Endothelial cell (in vitro differentiated cells): ENCODE data around the gene CTNNBL1. TPM values are rescaled to one million over a fixed set of nuclear protein-coding genes. Genes with fewer than 3 reads are reported as not detected.

Experiments
- DNase-seq: peaks from one replicate; pipeline ENCODE4 v3.0.0; 2021; ENCODE audit warnings: low spot score
- H3K27ac Mint-ChIP-seq: one replicate; pipeline ENCODE4 v1.8.0; 2021; ENCODE audit warnings: mixed read lengths, inconsistent platforms; ENCODE audit not compliant: unreplicated experiment
- H3K27me3 Mint-ChIP-seq: one replicate; pipeline ENCODE4 v1.8.0; 2021; ENCODE audit warnings: mild to moderate bottlenecking, moderate library complexity, mixed read lengths, inconsistent platforms; ENCODE audit not compliant: unreplicated experiment
- H3K36me3 Mint-ChIP-seq: one replicate; pipeline ENCODE4 v1.8.0; 2021; ENCODE audit warnings: mild to moderate bottlenecking, low read depth, mixed read lengths, inconsistent platforms; ENCODE audit not compliant: unreplicated experiment
- H3K4me1 Mint-ChIP-seq: one replicate; pipeline ENCODE4 v1.8.0; 2021; ENCODE audit warnings: mild to moderate bottlenecking, mixed read lengths, inconsistent platforms; ENCODE audit not compliant: unreplicated experiment
- H3K4me3 Mint-ChIP-seq: one replicate; pipeline ENCODE4 v1.8.0; 2021; ENCODE audit warnings: mild to moderate bottlenecking, mixed read lengths, inconsistent platforms; ENCODE audit not compliant: unreplicated experiment
- H3K9me3 Mint-ChIP-seq: one replicate; pipeline ENCODE4 v1.8.0; 2021; ENCODE audit warnings: mixed read lengths, inconsistent platforms; ENCODE audit not compliant: unreplicated experiment
- total RNA-seq: library from RNA; stranded (reverse); fragmentation: NEBNext Ultra II Directional; extraction: Animal tissue kit (Norgen Biotek cat#: 25700); gene quantifications from one replicate; pipeline ENCODE4 v1.2.1, GENCODE V29; 2021; ENCODE audit not compliant: unreplicated experiment
- TF ChIP-seq, protein P1 (sequence below): fragments of 200-600 bp; sonication (generic); IDR thresholded peaks from one replicate; pipeline ENCODE4 v1.5.0; 2021; ENCODE audit warnings: antibody characterized with exemption; ENCODE audit not compliant: unreplicated experiment

CTNNBL1 gene
- total RNA-seq, 1 donor from 2014 or later, result 84.8 TPM

GRCh38 chr20:37905671-37906613, 212.1 kb downstream of the CTNNBL1 start:
- H3K4me3 Mint-ChIP-seq, result no peak overlapping the region
- TF ChIP-seq, protein P1, sequence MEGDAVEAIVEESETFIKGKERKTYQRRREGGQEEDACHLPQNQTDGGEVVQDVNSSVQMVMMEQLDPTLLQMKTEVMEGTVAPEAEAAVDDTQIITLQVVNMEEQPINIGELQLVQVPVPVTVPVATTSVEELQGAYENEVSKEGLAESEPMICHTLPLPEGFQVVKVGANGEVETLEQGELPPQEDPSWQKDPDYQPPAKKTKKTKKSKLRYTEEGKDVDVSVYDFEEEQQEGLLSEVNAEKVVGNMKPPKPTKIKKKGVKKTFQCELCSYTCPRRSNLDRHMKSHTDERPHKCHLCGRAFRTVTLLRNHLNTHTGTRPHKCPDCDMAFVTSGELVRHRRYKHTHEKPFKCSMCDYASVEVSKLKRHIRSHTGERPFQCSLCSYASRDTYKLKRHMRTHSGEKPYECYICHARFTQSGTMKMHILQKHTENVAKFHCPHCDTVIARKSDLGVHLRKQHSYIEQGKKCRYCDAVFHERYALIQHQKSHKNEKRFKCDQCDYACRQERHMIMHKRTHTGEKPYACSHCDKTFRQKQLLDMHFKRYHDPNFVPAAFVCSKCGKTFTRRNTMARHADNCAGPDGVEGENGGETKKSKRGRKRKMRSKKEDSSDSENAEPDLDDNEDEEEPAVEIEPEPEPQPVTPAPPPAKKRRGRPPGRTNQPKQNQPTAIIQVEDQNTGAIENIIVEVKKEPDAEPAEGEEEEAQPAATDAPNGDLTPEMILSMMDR, result no peak

GRCh38 chr20:37907330-37907676, 213.5 kb downstream of the CTNNBL1 start:
- no peak overlapping the region for H3K4me3 Mint-ChIP-seq
- no peak for DNase-seq
- TF ChIP-seq, protein P1, result no peak
- H3K27me3 Mint-ChIP-seq, result peaks cover 13% of the 10 kb centered on the region
- peaks cover 5% of the 10 kb centered on the region for H3K36me3 Mint-ChIP-seq
- H3K4me1 Mint-ChIP-seq, result peaks cover 8% of the 10 kb centered on the region
- H3K9me3 Mint-ChIP-seq, result no peaks in the 10 kb centered on the region
- H3K27ac Mint-ChIP-seq, result no peak overlapping the region

More at GRCh38 chr20:37905671-37906613, 212.1 kb downstream of the CTNNBL1 start:
- H3K4me1 Mint-ChIP-seq, result peaks cover 9% of the 10 kb centered on the region
- peaks cover 5% of the 10 kb centered on the region for H3K36me3 Mint-ChIP-seq
- H3K27ac Mint-ChIP-seq, result no peak overlapping the region
- no peaks in the 10 kb centered on the region for H3K9me3 Mint-ChIP-seq
- DNase-seq, result no peak
- H3K27me3 Mint-ChIP-seq, result peaks cover 15% of the 10 kb centered on the region

DNA sequence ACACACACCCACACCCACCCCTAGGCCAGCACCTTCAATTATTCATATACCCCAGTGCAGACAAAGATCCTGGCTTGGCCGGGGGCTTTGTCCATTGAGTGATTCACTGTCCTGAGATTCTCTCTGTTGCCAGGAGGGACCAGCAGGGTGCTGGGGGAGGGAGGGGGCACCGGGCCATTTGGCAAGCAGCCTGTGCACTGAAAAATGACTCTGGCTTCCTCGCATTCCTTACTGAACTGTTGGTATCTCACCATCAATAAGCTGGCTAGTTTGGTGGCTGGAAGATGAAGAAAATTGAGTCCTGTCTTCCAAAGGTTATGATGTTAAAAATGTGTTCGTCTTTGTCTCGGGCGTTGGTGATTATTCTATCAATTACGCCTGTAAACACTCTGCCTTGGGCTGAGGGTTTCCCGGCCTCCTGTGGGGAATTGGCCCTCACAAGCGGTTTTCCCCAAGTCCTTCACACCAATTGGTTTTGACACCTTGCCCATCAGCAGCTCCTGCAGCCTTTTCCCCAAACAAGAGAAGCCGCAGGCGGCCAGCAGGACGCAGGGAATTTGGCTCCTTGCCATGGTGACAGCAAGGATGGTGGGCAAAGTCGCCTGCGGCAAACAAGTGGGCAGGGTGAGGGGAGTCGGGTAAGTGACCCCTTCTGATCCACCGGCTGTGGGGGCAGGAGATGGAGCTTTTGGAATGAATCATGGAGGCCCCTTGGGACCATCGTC, 214.0 kb downstream of the CTNNBL1 start:
- no peaks in the 10 kb centered on the region for H3K9me3 Mint-ChIP-seq
- H3K4me1 Mint-ChIP-seq, result peaks cover 10% of the 10 kb centered on the region
- H3K27me3 Mint-ChIP-seq, result peaks cover 11% of the 10 kb centered on the region
- no peak overlapping the region for H3K27ac Mint-ChIP-seq
- H3K4me3 Mint-ChIP-seq, result no peak overlapping the region
- peaks cover 5% of the 10 kb centered on the region for H3K36me3 Mint-ChIP-seq
- TF ChIP-seq, protein P1, result no peak
- DNase-seq, result no peak

DNA sequence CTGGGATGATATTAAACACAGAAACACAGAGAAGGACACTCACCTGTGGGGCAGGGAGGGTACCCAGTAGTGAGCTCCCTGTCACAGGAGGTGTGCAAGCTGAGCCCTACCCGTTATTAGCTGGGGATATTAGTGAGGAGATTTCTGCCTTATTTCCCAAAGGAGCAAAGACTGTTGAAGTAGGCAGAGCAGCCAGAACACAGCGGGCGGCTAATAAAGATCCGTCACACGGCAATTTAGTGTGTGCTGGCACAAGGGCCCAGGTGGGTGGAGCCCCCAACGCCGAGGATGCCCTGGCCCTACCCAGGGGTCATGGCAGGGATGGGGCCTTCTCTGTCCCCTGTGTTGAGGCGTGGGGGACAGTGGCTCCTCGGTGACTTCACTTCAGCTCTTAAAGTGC, 217.4 kb downstream of the CTNNBL1 start:
- TF ChIP-seq, protein P1, result no peak
- H3K9me3 Mint-ChIP-seq, result no peaks in the 10 kb centered on the region
- H3K27me3 Mint-ChIP-seq, result peaks cover 11% of the 10 kb centered on the region
- no peak overlapping the region for H3K4me3 Mint-ChIP-seq
- peaks cover 21% of the 10 kb centered on the region for H3K4me1 Mint-ChIP-seq
- no peak overlapping the region for H3K27ac Mint-ChIP-seq
- no peaks in the 10 kb centered on the region for H3K36me3 Mint-ChIP-seq
- DNase-seq, result no peak
